ENCODE measurements around the gene ARRB2.
"Not testable (repeated sequence)": the region's sequence is repeated elsewhere in the genome, so short reads cannot be mapped to it uniquely, and the experiment has no call there.

Gene ARRB2

DNA sequence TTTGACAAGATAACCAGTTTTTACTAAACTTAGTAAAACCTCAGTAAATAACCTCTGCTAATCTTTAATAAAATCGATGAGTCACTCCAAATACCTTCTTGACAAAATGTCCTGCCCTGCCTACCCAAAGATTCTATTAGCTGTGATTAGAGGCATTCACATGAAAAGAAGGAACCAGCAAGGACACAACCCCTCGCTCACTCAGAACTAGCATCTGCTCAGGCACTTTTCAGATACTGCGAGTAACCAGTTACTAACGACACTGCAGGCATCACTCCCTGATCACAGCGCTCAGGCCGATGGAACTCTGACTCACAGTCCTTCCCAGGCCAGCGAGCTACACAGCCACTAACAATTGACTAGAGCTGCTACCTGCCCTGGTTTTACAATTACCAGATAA, 30.8 kb upstream of the ARRB2 start:
- Mint-ChIP-seq H3K27me3 (no peaks in the 10 kb centered on the region), H3K4me3 (no peak overlapping the region), H3K27ac (peak overlapping the region; percentile 77), H3K4me1 (ENCODE audit: low read depth) (peaks cover 21% of the 10 kb centered on the region), H3K9me3 (no peaks in the 10 kb centered on the region), H3K36me3 (ENCODE audit: low read depth) (peaks cover 93% of the 10 kb centered on the region)
- no peak for DNase-seq

DNA sequence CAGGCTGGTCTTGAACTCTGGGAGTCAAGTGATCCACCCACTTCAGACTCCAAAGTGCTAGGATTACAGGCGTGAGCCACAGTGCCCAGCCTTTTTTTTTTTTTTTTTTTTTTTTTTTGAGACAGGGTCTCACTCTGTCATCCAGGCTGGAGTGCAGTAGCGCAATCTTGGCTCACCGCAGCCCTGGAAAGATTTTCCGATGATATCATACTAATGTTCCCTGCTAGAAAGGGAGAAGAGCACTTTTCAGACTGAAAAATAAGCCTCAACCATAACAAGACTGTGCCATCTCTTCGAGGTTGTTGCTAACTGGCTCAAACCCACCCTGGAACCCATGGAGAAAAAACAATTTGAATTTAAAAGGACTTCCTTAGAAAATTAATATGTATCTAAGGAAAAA, 26.7 kb upstream of the ARRB2 start:
- not testable (repeated sequence) for H3K27me3 Mint-ChIP-seq, H3K4me3 Mint-ChIP-seq, H3K9me3 Mint-ChIP-seq, DNase-seq, H3K27ac Mint-ChIP-seq
- Mint-ChIP-seq H3K36me3 (ENCODE audit: low read depth) (peaks cover 91% of the 10 kb centered on the region), H3K4me1 (ENCODE audit: low read depth) (peaks cover 27% of the 10 kb centered on the region)

DNA sequence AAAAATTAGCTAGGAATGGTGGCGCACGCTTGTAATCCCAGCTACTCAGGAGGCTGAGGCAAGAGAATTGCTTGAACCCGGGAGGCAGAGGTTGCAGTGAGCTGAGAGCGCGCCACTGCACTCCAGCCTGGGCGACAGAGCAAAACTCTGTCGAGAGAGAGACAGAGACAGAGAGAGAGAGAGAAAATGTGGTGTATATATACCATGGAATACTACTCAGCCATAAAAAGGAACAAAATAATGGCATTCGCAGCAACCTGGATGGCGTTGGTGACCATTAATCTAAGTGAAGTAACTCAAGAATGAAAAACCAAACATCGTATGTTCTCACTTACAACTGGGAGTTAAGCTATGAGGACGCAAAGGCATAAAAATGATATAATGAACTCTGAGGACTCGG, 20.6 kb upstream of the ARRB2 start:
- H3K9me3 Mint-ChIP-seq, H3K4me3 Mint-ChIP-seq, DNase-seq, H3K27me3 Mint-ChIP-seq: not testable (repeated sequence)
- Mint-ChIP-seq H3K36me3 (ENCODE audit: low read depth) (peaks cover 89% of the 10 kb centered on the region), H3K4me1 (ENCODE audit: low read depth) (peaks cover 49% of the 10 kb centered on the region), H3K27ac (peak overlapping the region; percentile 18)

DNA sequence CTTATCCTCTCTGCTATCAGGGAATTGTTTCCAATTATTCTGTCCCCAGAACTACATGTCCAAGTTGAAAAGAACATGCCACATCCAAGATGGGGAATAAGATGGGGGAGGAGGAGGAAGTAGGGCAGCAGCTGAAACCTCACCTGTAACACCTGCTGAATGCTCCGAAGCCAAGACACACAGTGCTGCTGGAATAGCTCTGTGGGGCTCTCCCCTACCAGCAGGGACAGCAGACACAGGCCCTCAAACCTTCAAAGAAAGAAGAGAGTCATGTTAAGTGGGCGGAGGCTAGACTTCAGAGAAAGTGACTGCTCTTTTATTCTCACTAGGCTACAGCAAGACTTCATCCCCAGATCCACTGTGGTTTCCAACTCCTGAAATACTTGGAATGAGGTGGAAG, 19.7 kb upstream of the ARRB2 start:
- Mint-ChIP-seq H3K36me3 (ENCODE audit: low read depth) (peaks cover 88% of the 10 kb centered on the region), H3K27ac (no peak overlapping the region)

DNA sequence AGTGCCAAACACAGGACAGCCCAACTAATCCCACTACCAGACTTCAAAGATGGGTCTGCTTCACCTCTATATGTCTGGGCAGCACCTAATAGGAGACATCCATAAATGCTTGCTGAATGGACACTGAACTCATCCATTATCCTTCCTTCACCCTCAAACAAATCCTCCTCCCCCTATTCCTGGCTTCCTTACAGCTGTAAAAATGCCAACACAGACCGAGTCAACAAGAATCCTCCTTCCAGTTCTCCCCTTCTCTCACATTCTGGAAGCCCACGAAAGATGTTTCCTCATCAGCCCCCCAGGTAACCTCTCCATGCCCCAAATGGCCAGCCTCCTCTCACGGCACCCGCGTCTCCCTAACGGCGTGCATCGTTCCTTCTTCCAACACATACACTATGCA, 18.7 kb upstream of the ARRB2 start:
- H3K27me3 Mint-ChIP-seq: no peaks in the 10 kb centered on the region
- H3K9me3 Mint-ChIP-seq: no peaks in the 10 kb centered on the region
- no peak overlapping the region for H3K4me3 Mint-ChIP-seq
- peaks cover 89% of the 10 kb centered on the region for H3K36me3 Mint-ChIP-seq (ENCODE audit: low read depth)
- no peak for DNase-seq
- H3K27ac Mint-ChIP-seq: no peak overlapping the region
- H3K4me1 Mint-ChIP-seq (ENCODE audit: low read depth): peaks cover 60% of the 10 kb centered on the region

More for the DNA sequence above, 19.7 kb upstream of the ARRB2 start:
- Mint-ChIP-seq H3K4me1 (ENCODE audit: low read depth) (peaks cover 54% of the 10 kb centered on the region), H3K4me3 (no peak overlapping the region), H3K27me3 (no peaks in the 10 kb centered on the region), H3K9me3 (no peaks in the 10 kb centered on the region)
- DNase-seq: no peak

DNA sequence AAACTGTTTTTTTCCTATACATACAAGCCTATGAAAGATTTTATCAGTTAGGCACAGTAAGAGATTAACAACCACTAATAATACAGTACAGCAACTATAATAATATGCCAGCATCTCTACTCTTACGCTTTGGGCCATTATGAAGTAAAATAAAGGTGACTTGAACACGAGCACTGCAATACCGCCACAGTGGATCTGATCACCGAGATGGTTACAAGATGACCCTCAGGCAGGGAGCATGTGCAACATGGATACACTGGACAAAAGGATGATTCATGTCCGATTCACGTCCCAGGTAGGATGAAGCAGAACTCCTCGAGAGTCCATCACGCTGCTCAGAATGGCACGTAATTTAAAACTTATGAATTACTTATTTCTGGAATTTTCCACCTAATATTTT, 17.0 kb upstream of the ARRB2 start:
- Mint-ChIP-seq H3K27me3 (no peaks in the 10 kb centered on the region), H3K4me1 (ENCODE audit: low read depth) (peaks cover 68% of the 10 kb centered on the region), H3K4me3 (no peak overlapping the region), H3K27ac (no peak overlapping the region), H3K9me3 (no peaks in the 10 kb centered on the region), H3K36me3 (ENCODE audit: low read depth) (peaks cover 87% of the 10 kb centered on the region)
- DNase-seq: no peak

DNA sequence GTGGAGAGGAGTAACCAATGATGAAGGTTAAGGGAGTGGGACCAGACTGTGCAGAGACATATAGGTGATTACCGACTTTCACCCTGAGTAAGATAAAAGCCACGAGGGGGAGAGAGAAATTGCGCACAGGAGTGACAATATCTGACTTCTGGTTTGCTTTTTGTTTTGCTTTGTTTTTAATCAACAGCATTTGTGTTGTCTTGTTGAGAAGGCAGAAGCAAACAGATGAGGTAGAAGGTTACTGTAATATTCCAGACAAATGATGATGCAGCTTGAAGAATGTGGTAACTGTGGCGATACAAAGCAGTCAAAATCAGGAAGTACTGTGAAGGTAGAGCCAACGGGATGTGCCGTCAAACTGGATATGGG, 14.0 kb upstream of the ARRB2 start:
- H3K27ac Mint-ChIP-seq: peak overlapping the region; percentile 88
- peak overlapping the region; percentile 21 for H3K4me3 Mint-ChIP-seq
- H3K36me3 Mint-ChIP-seq (ENCODE audit: low read depth): peaks cover 84% of the 10 kb centered on the region
- DNase-seq: no peak
- H3K9me3 Mint-ChIP-seq: no peaks in the 10 kb centered on the region
- H3K4me1 Mint-ChIP-seq (ENCODE audit: low read depth): peaks cover 56% of the 10 kb centered on the region
- no peaks in the 10 kb centered on the region for H3K27me3 Mint-ChIP-seq

DNA sequence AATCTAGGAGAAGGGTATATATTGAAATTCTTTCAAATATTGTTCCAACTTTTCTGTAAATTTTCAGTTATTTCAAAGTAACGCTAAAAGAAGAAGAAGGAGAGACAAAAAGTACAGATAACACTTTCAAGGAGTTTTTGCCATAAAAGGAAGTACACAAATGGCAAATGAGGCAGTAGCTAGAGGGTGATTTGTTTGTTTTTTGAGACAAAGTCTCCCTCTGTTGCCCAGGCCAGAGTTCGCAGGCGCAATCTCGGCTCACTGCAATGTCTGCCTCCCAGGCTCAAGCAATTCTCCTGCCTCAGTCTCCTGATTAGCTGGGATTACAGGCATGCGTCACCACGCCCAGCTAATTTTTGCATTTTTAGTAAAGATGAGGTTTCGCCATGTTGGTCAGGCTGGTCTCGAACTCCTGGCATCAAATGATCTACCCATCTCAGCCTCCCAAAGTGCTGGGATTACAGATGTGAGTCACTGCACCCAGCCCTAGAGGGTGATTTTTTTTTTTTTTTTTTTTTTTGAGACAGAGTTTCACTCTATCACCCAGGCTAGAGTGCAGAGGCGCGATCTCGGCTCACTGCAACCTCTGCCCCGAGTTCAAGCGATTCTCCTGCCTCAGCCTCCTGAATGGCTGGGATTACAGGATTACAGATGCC, 10.9 kb upstream of the ARRB2 start:
- not testable (repeated sequence) for H3K9me3 Mint-ChIP-seq, H3K4me3 Mint-ChIP-seq, DNase-seq, H3K27me3 Mint-ChIP-seq, H3K27ac Mint-ChIP-seq
- Mint-ChIP-seq H3K36me3 (ENCODE audit: low read depth) (peaks cover 86% of the 10 kb centered on the region), H3K4me1 (ENCODE audit: low read depth) (peaks cover 60% of the 10 kb centered on the region)

DNA sequence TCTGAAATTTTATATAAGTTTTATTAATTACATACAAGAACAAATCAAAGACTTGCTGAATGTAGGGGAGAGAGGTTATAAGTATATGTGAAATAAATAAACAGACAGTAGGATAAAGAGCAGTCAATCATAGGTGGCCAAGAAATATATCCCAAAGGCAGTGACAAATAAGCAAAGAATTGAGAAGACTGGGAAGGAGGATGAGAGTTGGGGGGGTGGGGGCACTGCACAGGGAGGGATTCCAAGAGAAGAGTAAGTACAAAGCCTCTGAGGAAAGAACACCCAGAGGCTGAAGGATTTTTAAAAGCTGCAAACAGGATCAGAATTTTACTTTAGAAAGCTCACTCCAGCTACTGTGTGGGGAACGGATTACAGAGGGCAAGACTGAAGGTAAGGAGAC, 9.3 kb upstream of the ARRB2 start:
- no peaks in the 10 kb centered on the region for H3K27me3 Mint-ChIP-seq
- peaks cover 67% of the 10 kb centered on the region for H3K4me1 Mint-ChIP-seq (ENCODE audit: low read depth)
- DNase-seq: no peak
- H3K27ac Mint-ChIP-seq: peak overlapping the region; percentile 83
- peaks cover 87% of the 10 kb centered on the region for H3K36me3 Mint-ChIP-seq (ENCODE audit: low read depth)
- peak overlapping the region; percentile 94 for H3K4me3 Mint-ChIP-seq
- H3K9me3 Mint-ChIP-seq: no peaks in the 10 kb centered on the region

DNA sequence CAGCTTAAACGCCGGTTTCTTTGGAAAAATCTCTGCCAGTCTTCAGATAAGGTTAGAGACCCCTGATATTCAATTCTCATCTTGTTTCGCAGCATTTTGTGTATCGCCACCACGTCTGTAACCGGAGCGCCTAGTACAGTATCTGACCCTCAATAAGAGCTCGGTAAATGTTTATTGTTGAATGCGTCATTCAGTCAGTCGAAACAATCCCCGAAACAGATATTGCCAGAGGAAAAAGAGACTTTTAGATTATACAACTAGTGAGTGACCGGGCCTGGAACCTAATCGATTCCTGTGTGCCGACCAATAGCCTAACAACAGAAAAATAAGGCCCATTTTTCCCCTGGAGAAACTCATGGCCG, 7.1 kb upstream of the ARRB2 start:
- Mint-ChIP-seq H3K27me3 (no peaks in the 10 kb centered on the region), H3K9me3 (no peaks in the 10 kb centered on the region), H3K36me3 (ENCODE audit: low read depth) (peaks cover 69% of the 10 kb centered on the region), H3K4me1 (ENCODE audit: low read depth) (peaks cover 56% of the 10 kb centered on the region), H3K27ac (peak overlapping the region; percentile 99), H3K4me3 (peak overlapping the region; percentile 94)
- DNase-seq: no peak

DNA sequence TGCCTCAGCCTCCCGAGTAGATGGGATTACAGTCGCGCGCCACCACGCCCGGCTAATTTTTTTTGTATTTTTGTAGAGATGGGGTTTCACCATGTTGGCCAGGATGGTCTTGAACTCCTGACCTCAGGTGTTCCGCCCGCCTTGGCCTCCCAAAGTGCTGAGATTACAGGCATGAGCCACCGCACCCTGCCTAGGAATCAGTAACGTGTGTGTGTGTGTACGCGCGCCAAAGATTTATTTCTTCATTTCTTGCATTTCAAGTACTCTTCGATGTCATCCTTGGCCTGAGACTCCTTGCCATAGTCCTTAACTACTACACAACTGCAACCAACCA, 5.9 kb upstream of the ARRB2 start:
- H3K27me3 Mint-ChIP-seq, DNase-seq, H3K9me3 Mint-ChIP-seq: not testable (repeated sequence)
- H3K4me1 Mint-ChIP-seq (ENCODE audit: low read depth): peaks cover 61% of the 10 kb centered on the region
- peak overlapping the region; percentile 94 for H3K4me3 Mint-ChIP-seq
- peaks cover 58% of the 10 kb centered on the region for H3K36me3 Mint-ChIP-seq (ENCODE audit: low read depth)
- peak overlapping the region; percentile 99 for H3K27ac Mint-ChIP-seq

DNA sequence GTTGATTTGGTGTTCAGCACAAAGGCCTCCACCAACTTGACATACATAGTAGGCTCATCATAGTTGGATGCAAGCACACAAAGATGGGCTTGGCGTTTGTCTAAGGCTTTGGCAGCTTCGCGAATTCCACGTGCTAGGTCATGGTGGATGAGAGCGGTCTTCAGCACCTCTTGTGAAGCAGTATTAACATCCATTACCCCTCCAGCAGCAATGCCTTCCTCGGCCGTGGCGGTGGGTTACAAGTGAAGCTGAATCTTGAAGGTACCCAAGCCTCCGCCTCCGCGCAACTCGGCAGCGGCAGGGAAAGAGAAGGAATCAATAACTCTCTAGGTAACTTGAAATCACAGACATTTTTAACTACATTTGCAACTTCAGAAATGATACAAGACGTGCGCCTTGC, 5.4 kb upstream of the ARRB2 start:
- Mint-ChIP-seq H3K4me1 (ENCODE audit: low read depth) (peaks cover 64% of the 10 kb centered on the region), H3K36me3 (ENCODE audit: low read depth) (peaks cover 55% of the 10 kb centered on the region), H3K27me3 (no peaks in the 10 kb centered on the region), H3K27ac (peak overlapping the region; percentile 99), H3K9me3 (no peaks in the 10 kb centered on the region), H3K4me3 (peak overlapping the region; percentile 94)
- no peak for DNase-seq

DNA sequence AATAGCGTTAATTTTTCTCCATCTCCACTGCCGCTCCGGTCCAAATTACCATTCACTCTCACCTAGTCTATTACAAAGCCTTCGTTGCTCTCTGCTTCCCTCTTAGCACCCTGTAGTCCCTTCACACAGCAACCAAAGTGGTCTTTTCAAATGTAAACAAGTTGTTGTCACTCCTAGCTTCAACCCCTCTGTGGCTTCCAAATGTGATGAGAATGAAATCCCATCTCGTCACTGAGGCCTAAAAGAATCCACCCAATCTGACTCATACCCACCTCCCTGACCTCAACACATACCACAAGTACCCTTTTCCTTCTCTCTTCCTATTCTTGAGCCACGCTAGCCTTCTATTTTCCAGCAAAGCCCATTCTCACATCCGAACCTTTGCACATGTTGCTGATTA, 4.3 kb upstream of the ARRB2 start:
- no peaks in the 10 kb centered on the region for H3K27me3 Mint-ChIP-seq
- peaks cover 52% of the 10 kb centered on the region for H3K36me3 Mint-ChIP-seq (ENCODE audit: low read depth)
- H3K4me3 Mint-ChIP-seq: peak overlapping the region; percentile 94
- no peaks in the 10 kb centered on the region for H3K9me3 Mint-ChIP-seq
- peak overlapping the region; percentile 15 for H3K27ac Mint-ChIP-seq
- H3K4me1 Mint-ChIP-seq (ENCODE audit: low read depth): peaks cover 62% of the 10 kb centered on the region
- no peak for DNase-seq

DNA sequence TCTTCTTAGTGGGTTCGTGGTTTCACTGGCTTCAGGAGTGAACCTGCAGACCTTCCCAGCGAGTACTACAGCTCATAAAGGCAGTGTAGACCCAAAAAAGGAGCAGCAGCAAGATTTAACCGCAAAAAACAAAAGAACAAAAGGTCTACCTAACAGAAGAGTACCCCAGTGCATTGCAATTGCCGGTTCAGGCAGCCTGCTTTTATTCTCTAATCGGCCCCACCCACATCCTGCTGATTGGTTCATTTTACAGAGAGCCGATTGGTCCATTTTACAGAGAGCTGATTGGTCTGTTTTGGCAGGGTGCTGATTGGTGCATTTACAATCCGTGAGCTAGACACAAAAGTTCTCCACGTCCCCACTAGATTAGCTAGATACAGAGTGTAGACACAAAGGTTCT, 2.0 kb upstream of the ARRB2 start:
- H3K4me3 Mint-ChIP-seq: peak overlapping the region; percentile 21
- H3K4me1 Mint-ChIP-seq (ENCODE audit: low read depth): peaks cover 59% of the 10 kb centered on the region
- H3K27ac Mint-ChIP-seq: peak overlapping the region; percentile 77
- no peaks in the 10 kb centered on the region for H3K27me3 Mint-ChIP-seq
- peak; percentile 59 for DNase-seq
- H3K36me3 Mint-ChIP-seq (ENCODE audit: low read depth): peaks cover 45% of the 10 kb centered on the region
- H3K9me3 Mint-ChIP-seq: no peaks in the 10 kb centered on the region

DNA sequence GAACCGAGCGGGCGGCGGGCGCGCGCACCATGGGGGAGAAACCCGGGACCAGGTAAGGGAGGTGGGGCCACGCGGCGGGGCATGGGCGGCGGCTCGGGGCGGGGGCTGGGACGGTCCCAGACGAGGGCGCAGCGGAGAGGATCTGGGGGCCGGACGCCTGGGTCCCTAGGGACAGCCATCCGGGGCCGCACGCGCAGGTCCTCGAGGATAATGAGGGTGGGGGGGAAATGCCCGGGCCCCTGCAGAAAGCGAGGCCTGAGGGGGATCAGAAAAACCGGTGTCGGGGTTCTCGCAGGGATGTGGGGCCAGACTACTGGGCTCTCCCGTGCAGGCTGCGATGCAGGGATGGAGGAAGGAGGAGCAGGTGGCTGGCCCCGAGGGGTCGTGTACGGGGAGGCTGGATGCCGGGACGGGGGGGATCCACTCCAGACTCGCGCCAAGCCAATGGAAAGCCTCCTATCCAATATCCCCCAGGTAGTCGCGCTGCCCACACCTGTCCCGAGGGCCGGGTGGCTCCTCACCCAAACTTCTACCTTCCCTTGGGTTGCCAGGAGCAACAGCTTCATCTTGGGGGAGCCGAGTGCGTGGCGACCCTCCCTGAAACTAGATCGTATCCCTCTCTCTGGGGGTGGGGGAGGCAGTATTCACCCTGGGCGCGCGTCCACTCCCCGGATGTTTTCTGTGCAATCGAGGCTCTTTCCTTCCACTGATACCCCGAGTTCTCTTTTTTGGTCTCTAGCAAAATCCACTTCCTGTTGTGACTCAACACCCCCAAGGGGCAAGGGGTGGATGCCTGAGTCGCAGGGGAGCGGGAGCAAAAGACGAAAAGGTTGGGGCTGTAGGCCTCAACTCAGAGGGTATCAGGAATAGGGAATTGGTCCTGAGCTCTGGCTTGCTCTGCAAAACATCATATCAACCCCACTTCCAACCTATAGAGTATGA, 532 bp downstream of the ARRB2 start:
- no peaks in the 10 kb centered on the region for H3K27me3 Mint-ChIP-seq
- peak; percentile 64 for DNase-seq
- peak overlapping the region; percentile 96 for H3K4me3 Mint-ChIP-seq
- H3K36me3 Mint-ChIP-seq (ENCODE audit: low read depth): peaks cover 41% of the 10 kb centered on the region
- H3K9me3 Mint-ChIP-seq: no peaks in the 10 kb centered on the region
- peaks cover 66% of the 10 kb centered on the region for H3K4me1 Mint-ChIP-seq (ENCODE audit: low read depth)
- H3K27ac Mint-ChIP-seq: peak overlapping the region; percentile 95

All from activated T-cell treated with anti-CD3 and anti-CD28 coated beads, Interleukin-2, amount 50 U/mL, for 24 hours (primary cell).